Measurements from ENCODE around the gene AFAP1L1.

The AFAP1L1 gene

GRCh38 chr5:149363358-149363757 lies 91.7 kb downstream of the AFAP1L1 start:
- Histone ChIP-seq H3K14ac (ENCODE audit: low read length in 2 of 2) (no peak overlapping the region), H2BK120ac (ENCODE audit: low read depth, low read length) (no peak overlapping the region), H3K18ac (ENCODE audit: low read depth in 1 of 2, low read length in 2 of 2) (no peak overlapping the region), H3K4me3 (ENCODE audit: insufficient read depth in 1 of 2, low read depth in 1 of 2, low read length in 2 of 2) (no peak overlapping the region), H3K27me3 (ENCODE audit: control insufficient read depth in 1 of 2, insufficient read depth in 1 of 2, low read length in 2 of 2) (no peaks in the 10 kb centered on the region), H2BK12ac (ENCODE audit: low read length in 2 of 2) (no peak overlapping the region), H3K4me2 (ENCODE audit: low read length, poor library complexity, severe bottlenecking) (no peak overlapping the region), H3K27ac (ENCODE audit: low read length, poor library complexity, severe bottlenecking) (no peak overlapping the region), H3K4ac (ENCODE audit: low read depth in 1 of 2, low read length in 2 of 2) (no peak overlapping the region), H2AK5ac (ENCODE audit: low read length, severe bottlenecking) (no peak overlapping the region), H4K8ac (ENCODE audit: low read length) (no peak overlapping the region), H3K9me3 (ENCODE audit: control insufficient read depth, low read length) (no peaks in the 10 kb centered on the region), H2AFZ (ENCODE audit: low read depth, low read length) (no peak overlapping the region), H4K91ac (ENCODE audit: low read length) (no peak overlapping the region), H3K23ac (ENCODE audit: low read length in 2 of 2) (no peak overlapping the region), H2BK5ac (ENCODE audit: low read depth, low read length, poor library complexity, severe bottlenecking) (no peak overlapping the region), H3K4me1 (ENCODE audit: control insufficient read depth, insufficient read depth, low read depth, low read length) (peaks cover 5% of the 10 kb centered on the region), H3K36me3 (ENCODE audit: control insufficient read depth in 1 of 2, insufficient read depth in 2 of 2, low read depth in 1 of 2, low read length in 2 of 2) (no peaks in the 10 kb centered on the region), H3K9ac (ENCODE audit: low read length) (no peak overlapping the region), H3K79me1 (replicated peaks; ENCODE audit: low read length, poor library complexity, severe bottlenecking) (peaks cover 2% of the 10 kb centered on the region), H2BK15ac (ENCODE audit: low read depth, poor library complexity, severe bottlenecking) (no peak overlapping the region)
- DNase-seq = no peak

GRCh38 chr5:149363936-149364335 lies 92.3 kb downstream of the AFAP1L1 start:
- Histone ChIP-seq H3K14ac (ENCODE audit: low read length in 2 of 2) (no peak overlapping the region), H3K9me3 (ENCODE audit: control insufficient read depth, low read length) (no peaks in the 10 kb centered on the region), H3K4me1 (ENCODE audit: control insufficient read depth, insufficient read depth, low read depth, low read length) (peaks cover 4% of the 10 kb centered on the region), H2BK12ac (ENCODE audit: low read length in 2 of 2) (no peak overlapping the region), H3K4ac (ENCODE audit: low read depth in 1 of 2, low read length in 2 of 2) (no peak overlapping the region), H4K8ac (ENCODE audit: low read length) (no peak overlapping the region), H4K91ac (ENCODE audit: low read length) (no peak overlapping the region), H3K4me3 (ENCODE audit: insufficient read depth in 1 of 2, low read depth in 1 of 2, low read length in 2 of 2) (no peak overlapping the region), H2BK120ac (ENCODE audit: low read depth, low read length) (no peak overlapping the region), H3K27ac (ENCODE audit: low read length, poor library complexity, severe bottlenecking) (no peak overlapping the region), H3K4me2 (ENCODE audit: low read length, poor library complexity, severe bottlenecking) (no peak overlapping the region), H2BK5ac (ENCODE audit: low read depth, low read length, poor library complexity, severe bottlenecking) (no peak overlapping the region), H3K9ac (ENCODE audit: low read length) (no peak overlapping the region), H3K36me3 (ENCODE audit: control insufficient read depth in 1 of 2, insufficient read depth in 2 of 2, low read depth in 1 of 2, low read length in 2 of 2) (no peaks in the 10 kb centered on the region), H3K18ac (ENCODE audit: low read depth in 1 of 2, low read length in 2 of 2) (no peak overlapping the region), H2AFZ (ENCODE audit: low read depth, low read length) (no peak overlapping the region), H2BK15ac (ENCODE audit: low read depth, poor library complexity, severe bottlenecking) (no peak overlapping the region), H3K27me3 (ENCODE audit: control insufficient read depth in 1 of 2, insufficient read depth in 1 of 2, low read length in 2 of 2) (no peaks in the 10 kb centered on the region), H2AK5ac (ENCODE audit: low read length, severe bottlenecking) (no peak overlapping the region), H3K23ac (ENCODE audit: low read length in 2 of 2) (no peak overlapping the region), H3K79me1 (replicated peaks; ENCODE audit: low read length, poor library complexity, severe bottlenecking) (no peaks in the 10 kb centered on the region)
- WGBS = 98% methylated on average over 9 of the region's 9 CpGs
- no peak for DNase-seq

- Histone ChIP-seq H3K9ac (ENCODE audit: low read length) (no peak overlapping the region), H2BK5ac (ENCODE audit: low read depth, low read length, poor library complexity, severe bottlenecking) (no peak overlapping the region), H3K79me1 (replicated peaks; ENCODE audit: low read length, poor library complexity, severe bottlenecking) (no peaks in the 10 kb centered on the region), H3K27me3 (ENCODE audit: control insufficient read depth in 1 of 2, insufficient read depth in 1 of 2, low read length in 2 of 2) (no peaks in the 10 kb centered on the region), H3K36me3 (ENCODE audit: control insufficient read depth in 1 of 2, insufficient read depth in 2 of 2, low read depth in 1 of 2, low read length in 2 of 2) (no peaks in the 10 kb centered on the region), H2BK15ac (ENCODE audit: low read depth, poor library complexity, severe bottlenecking) (no peak overlapping the region), H2BK120ac (ENCODE audit: low read depth, low read length) (no peak overlapping the region), H3K4me3 (ENCODE audit: insufficient read depth in 1 of 2, low read depth in 1 of 2, low read length in 2 of 2) (no peak overlapping the region), H3K27ac (ENCODE audit: low read length, poor library complexity, severe bottlenecking) (no peak overlapping the region), H2AK5ac (ENCODE audit: low read length, severe bottlenecking) (no peak overlapping the region), H4K91ac (ENCODE audit: low read length) (no peak overlapping the region), H4K8ac (ENCODE audit: low read length) (no peak overlapping the region), H3K4ac (ENCODE audit: low read depth in 1 of 2, low read length in 2 of 2) (no peak overlapping the region), H3K4me1 (ENCODE audit: control insufficient read depth, insufficient read depth, low read depth, low read length) (peaks cover 4% of the 10 kb centered on the region), H3K23ac (ENCODE audit: low read length in 2 of 2) (no peak overlapping the region), H3K4me2 (ENCODE audit: low read length, poor library complexity, severe bottlenecking) (no peak overlapping the region), H2BK12ac (ENCODE audit: low read length in 2 of 2) (no peak overlapping the region), H3K18ac (ENCODE audit: low read depth in 1 of 2, low read length in 2 of 2) (no peak overlapping the region), H3K9me3 (ENCODE audit: control insufficient read depth, low read length) (no peaks in the 10 kb centered on the region), H3K14ac (ENCODE audit: low read length in 2 of 2) (no peak overlapping the region), H2AFZ (ENCODE audit: low read depth, low read length) (no peak overlapping the region)
- 96% methylated on average over 2 of the region's 2 CpGs for WGBS
- no peak for DNase-seq
Measured at GRCh38 chr5:149364719-149365118, 93.1 kb downstream of the AFAP1L1 start.

GRCh38 chr5:149365418-149365817 lies 93.8 kb downstream of the AFAP1L1 start:
- Histone ChIP-seq H3K27me3 (ENCODE audit: control insufficient read depth in 1 of 2, insufficient read depth in 1 of 2, low read length in 2 of 2) (no peaks in the 10 kb centered on the region), H3K27ac (ENCODE audit: low read length, poor library complexity, severe bottlenecking) (no peak overlapping the region), H2AFZ (ENCODE audit: low read depth, low read length) (no peak overlapping the region), H2BK120ac (ENCODE audit: low read depth, low read length) (no peak overlapping the region), H2BK5ac (ENCODE audit: low read depth, low read length, poor library complexity, severe bottlenecking) (no peak overlapping the region), H3K4me3 (ENCODE audit: insufficient read depth in 1 of 2, low read depth in 1 of 2, low read length in 2 of 2) (no peak overlapping the region), H2BK12ac (ENCODE audit: low read length in 2 of 2) (peak overlapping the region in 1 of 2 experiments; percentile 45), H3K18ac (ENCODE audit: low read depth in 1 of 2, low read length in 2 of 2) (peak overlapping the region in 1 of 2 experiments; percentile 24), H3K14ac (ENCODE audit: low read length in 2 of 2) (no peak overlapping the region), H3K9me3 (ENCODE audit: control insufficient read depth, low read length) (no peaks in the 10 kb centered on the region), H3K9ac (ENCODE audit: low read length) (no peak overlapping the region), H3K4ac (ENCODE audit: low read depth in 1 of 2, low read length in 2 of 2) (no peak overlapping the region), H2BK15ac (ENCODE audit: low read depth, poor library complexity, severe bottlenecking) (peak overlapping the region; percentile 65), H3K4me1 (ENCODE audit: control insufficient read depth, insufficient read depth, low read depth, low read length) (peaks cover 4% of the 10 kb centered on the region), H4K8ac (ENCODE audit: low read length) (no peak overlapping the region), H2AK5ac (ENCODE audit: low read length, severe bottlenecking) (no peak overlapping the region), H3K23ac (ENCODE audit: low read length in 2 of 2) (no peak overlapping the region), H3K79me1 (replicated peaks; ENCODE audit: low read length, poor library complexity, severe bottlenecking) (no peaks in the 10 kb centered on the region), H3K36me3 (ENCODE audit: control insufficient read depth in 1 of 2, insufficient read depth in 2 of 2, low read depth in 1 of 2, low read length in 2 of 2) (no peaks in the 10 kb centered on the region), H3K4me2 (ENCODE audit: low read length, poor library complexity, severe bottlenecking) (no peak overlapping the region), H4K91ac (ENCODE audit: low read length) (peak overlapping the region; percentile 32)
- 87% methylated on average over 4 of the region's 6 CpGs for WGBS
- DNase-seq = no peak
